ENCODE measurements around the gene OSBPL2. TPM values are rescaled to one million over a fixed set of nuclear protein-coding genes. Genes with fewer than 3 reads are reported as not detected.

Gene OSBPL2
- total RNA-seq, 1 experiment from 2014 or later = 41.4 TPM

- H3K4me1 ChIP-seq (ENCODE audit: control insufficient read depth, insufficient read depth, low read length) = no peaks in the 10 kb centered on the region
- in situ Hi-C loops (cut with HindIII; ENCODE audit: low pct_unique_long_range_greater_than_20kb, low sequenced_read_pairs) (no loop called here), intact Hi-C loops (cut with micrococcal nuclease; ENCODE audit: unreplicated experiment) (no loop called here)
- DNase-seq (ENCODE audit: low read depth, low spot score) (no peak), ATAC-seq (no peak)
- H3K27ac ChIP-seq (ENCODE audit: low read length) = no peak overlapping the region
- no peaks in the 10 kb centered on the region for H3K9me3 ChIP-seq (ENCODE audit: control insufficient read depth, insufficient read depth, low read depth, low read length)
- peaks cover 5% of the 10 kb centered on the region; the same call in 1 of the 2 replicates for H3K36me3 ChIP-seq (ENCODE audit: control insufficient read depth, insufficient read depth, low read length)
- no peaks in the 10 kb centered on the region for H3K27me3 ChIP-seq (ENCODE audit: control insufficient read depth, insufficient read depth, low read length)
- BruUV-seq (replicated peaks) = no TSS peak
- no peak for TF ChIP-seq REST (IDR thresholded peaks at IDR 0.05; ENCODE audit: insufficient read depth in 1 of 2, low read depth in 2 of 2, low read length in 1 of 2)
- TF ChIP-seq SIN3A (IDR thresholded peaks at IDR 0.05; ENCODE audit: borderline replicate concordance, insufficient read depth, low read depth, low read length) = no peak
- TF ChIP-seq POLR2AphosphoS5 (IDR thresholded peaks at IDR 0.05; ENCODE audit: low read depth, low read length) = no peak
- TF ChIP-seq TCF7L2 (IDR thresholded peaks at IDR 0.05; ENCODE audit: low read depth, low read length) = no peak
- TF ChIP-seq, protein P1, sequence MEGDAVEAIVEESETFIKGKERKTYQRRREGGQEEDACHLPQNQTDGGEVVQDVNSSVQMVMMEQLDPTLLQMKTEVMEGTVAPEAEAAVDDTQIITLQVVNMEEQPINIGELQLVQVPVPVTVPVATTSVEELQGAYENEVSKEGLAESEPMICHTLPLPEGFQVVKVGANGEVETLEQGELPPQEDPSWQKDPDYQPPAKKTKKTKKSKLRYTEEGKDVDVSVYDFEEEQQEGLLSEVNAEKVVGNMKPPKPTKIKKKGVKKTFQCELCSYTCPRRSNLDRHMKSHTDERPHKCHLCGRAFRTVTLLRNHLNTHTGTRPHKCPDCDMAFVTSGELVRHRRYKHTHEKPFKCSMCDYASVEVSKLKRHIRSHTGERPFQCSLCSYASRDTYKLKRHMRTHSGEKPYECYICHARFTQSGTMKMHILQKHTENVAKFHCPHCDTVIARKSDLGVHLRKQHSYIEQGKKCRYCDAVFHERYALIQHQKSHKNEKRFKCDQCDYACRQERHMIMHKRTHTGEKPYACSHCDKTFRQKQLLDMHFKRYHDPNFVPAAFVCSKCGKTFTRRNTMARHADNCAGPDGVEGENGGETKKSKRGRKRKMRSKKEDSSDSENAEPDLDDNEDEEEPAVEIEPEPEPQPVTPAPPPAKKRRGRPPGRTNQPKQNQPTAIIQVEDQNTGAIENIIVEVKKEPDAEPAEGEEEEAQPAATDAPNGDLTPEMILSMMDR (IDR thresholded peaks at IDR 0.05) = no peak
- H3K4me3 ChIP-seq (ENCODE audit: low read depth in 2 of 2, low read length in 2 of 2) = no peak overlapping the region
- ChIA-PET POLR2A (no interaction called here), CTCF (no interaction called here)
Measured at GRCh38 chr20:62288535-62289105, 50.3 kb downstream of the OSBPL2 start.

DNA sequence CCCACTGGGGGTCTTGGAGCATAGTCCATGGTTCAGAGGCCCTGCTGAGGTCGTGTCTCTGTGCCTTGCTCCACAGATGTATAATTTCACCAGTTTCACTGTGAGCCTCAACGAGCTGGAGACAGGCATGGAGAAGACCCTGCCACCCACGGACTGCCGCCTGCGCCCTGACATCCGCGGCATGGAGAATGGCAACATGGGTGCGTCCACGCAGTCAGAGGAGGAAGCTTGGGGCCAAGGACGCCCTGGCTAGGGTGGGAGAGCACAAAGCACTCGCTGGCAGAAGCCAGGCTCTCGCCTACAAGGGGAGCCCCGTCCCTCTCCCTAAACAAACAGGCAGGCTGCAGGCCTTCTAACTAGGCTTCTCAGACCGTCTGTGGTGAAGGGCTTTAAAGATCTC, 50.8 kb downstream of the OSBPL2 start:
- ChIA-PET POLR2A (no interaction called here), CTCF (no interaction called here)
- BruUV-seq (replicated peaks) = no TSS peak
- ATAC-seq (no peak), DNase-seq (ENCODE audit: low read depth, low spot score) (no peak)
- Histone ChIP-seq H3K36me3 (ENCODE audit: control insufficient read depth, insufficient read depth, low read length) (peaks cover 5% of the 10 kb centered on the region), H3K4me3 (ENCODE audit: low read depth in 2 of 2, low read length in 2 of 2) (no peak overlapping the region), H3K9me3 (ENCODE audit: control insufficient read depth, insufficient read depth, low read depth, low read length) (no peaks in the 10 kb centered on the region), H3K4me1 (ENCODE audit: control insufficient read depth, insufficient read depth, low read length) (no peaks in the 10 kb centered on the region), H3K27ac (ENCODE audit: low read length) (no peak overlapping the region), H3K27me3 (ENCODE audit: control insufficient read depth, insufficient read depth, low read length) (no peaks in the 10 kb centered on the region)
- intact Hi-C loops (cut with micrococcal nuclease; ENCODE audit: unreplicated experiment) (no loop called here), in situ Hi-C loops (cut with HindIII; ENCODE audit: low pct_unique_long_range_greater_than_20kb, low sequenced_read_pairs) (no loop called here)
- TF ChIP-seq SIN3A (IDR thresholded peaks at IDR 0.05; ENCODE audit: borderline replicate concordance, insufficient read depth, low read depth, low read length) (no peak), POLR2AphosphoS5 (IDR thresholded peaks at IDR 0.05; ENCODE audit: low read depth, low read length) (no peak), TCF7L2 (IDR thresholded peaks at IDR 0.05; ENCODE audit: low read depth, low read length) (no peak), REST (IDR thresholded peaks at IDR 0.05; ENCODE audit: insufficient read depth in 1 of 2, low read depth in 2 of 2, low read length in 1 of 2) (no peak)
- TF ChIP-seq, protein P1 (IDR thresholded peaks at IDR 0.05) = no peak
